Epithelial cell of esophagus (primary cell): ENCODE measurements around the gene ITGA4.
A peak's percentile ranks its signal among the peaks of the same experiment; 100 is the strongest.

Experiments
- DNase-seq: peaks from one replicate; pipeline ENCODE4 v3.0.0; 2010; ENCODE audit warnings: low read depth
- H3K4me3 ChIP-seq: 2 replicates; pipeline ENCODE4 v1.5.1; 2011; ENCODE audit warnings: mild to moderate bottlenecking, low read length, control low read depth
- CTCF ChIP-seq: IDR thresholded peaks from 2 replicates; pipeline ENCODE4 v1.5.1; 2011; ENCODE audit warnings: low read depth, mild to moderate bottlenecking, low read length, control low read depth, inconsistent platforms; ENCODE audit not compliant: insufficient read depth; ENCODE audit errors: missing control alignments

ITGA4 gene

DNA sequence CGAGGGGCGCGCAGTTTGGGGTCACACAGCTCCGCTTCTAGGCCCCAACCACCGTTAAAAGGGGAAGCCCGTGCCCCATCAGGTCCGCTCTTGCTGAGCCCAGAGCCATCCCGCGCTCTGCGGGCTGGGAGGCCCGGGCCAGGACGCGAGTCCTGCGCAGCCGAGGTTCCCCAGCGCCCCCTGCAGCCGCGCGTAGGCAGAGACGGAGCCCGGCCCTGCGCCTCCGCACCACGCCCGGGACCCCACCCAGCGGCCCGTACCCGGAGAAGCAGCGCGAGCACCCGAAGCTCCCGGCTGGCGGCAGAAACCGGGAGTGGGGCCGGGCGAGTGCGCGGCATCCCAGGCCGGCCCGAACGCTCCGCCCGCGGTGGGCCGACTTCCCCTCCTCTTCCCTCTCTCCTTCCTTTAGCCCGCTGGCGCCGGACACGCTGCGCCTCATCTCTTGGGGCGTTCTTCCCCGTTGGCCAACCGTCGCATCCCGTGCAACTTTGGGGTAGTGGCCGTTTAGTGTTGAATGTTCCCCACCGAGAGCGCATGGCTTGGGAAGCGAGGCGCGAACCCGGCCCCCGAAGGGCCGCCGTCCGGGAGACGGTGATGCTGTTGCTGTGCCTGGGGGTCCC lies at the start of gene ITGA4:
TSS of gene ITGA4 (plus strand) at position 266 of the 620 bp plus-strand sequence. CDS start at position 535, 269 bp downstream.
- H3K4me3 ChIP-seq: peak within 1 kb of the TSS; percentile 40
- TF ChIP-seq CTCF: peak; percentile 42
- peak; percentile 61 for DNase-seq

DNA sequence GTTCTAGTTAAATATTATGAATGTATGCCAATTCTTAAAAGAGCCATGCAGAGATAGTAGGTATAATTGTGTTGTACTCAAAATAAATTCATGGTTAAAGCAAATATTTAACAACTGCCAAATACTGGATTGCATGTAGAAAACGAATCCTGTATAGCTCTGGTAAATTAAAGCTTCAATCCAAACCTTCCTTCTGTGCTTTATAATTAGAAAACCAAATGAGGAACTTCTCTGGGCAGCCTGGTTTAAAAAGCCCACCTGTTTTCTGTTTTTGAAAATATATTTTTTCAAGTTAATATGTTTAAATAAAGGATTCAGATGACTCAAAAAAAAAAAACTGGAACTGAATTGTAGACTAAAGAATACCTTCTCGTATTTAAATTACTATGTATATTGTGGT lies 48.3 kb upstream of the ITGA4 start:
- no peak for TF ChIP-seq CTCF
- no peak overlapping the region for H3K4me3 ChIP-seq
- no peak for DNase-seq

DNA sequence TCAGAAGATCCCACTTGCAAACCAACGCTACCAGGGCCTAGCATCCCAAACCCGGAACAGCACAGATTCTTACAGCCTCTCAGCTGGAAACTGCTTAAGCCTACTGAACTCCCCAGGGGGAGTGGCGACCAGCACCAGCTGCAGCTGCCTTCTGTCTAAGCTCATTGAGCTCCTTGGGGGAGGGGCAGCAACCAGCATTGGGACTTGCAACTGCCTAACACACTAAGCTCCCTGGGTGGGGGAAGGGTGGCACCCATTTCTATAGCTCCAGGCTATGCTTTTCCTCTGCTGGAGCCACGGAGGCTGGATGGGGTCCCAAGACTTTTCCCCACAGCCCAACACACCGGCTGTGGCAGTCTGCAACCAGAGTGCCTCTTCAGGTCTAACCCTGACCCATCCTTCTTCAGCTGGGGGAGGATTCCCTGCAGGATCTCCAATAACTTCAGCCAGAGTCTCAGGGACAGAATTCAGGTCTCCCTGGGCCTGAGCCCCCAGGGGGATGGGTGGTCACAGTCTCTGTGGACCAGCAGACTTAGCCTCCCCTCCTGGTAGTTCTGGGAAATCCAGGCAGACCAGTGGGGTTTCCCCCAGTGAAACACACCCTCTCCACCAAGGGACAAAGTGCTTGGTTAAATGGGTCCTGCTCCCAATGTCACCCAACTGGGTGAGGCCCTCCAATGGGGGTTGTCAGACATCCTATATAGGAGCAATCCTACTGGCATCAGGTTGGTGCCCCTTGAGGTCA lies 45.9 kb upstream of the ITGA4 start:
- DNase-seq: no peak
- no peak for TF ChIP-seq CTCF
- H3K4me3 ChIP-seq: no peak overlapping the region

DNA sequence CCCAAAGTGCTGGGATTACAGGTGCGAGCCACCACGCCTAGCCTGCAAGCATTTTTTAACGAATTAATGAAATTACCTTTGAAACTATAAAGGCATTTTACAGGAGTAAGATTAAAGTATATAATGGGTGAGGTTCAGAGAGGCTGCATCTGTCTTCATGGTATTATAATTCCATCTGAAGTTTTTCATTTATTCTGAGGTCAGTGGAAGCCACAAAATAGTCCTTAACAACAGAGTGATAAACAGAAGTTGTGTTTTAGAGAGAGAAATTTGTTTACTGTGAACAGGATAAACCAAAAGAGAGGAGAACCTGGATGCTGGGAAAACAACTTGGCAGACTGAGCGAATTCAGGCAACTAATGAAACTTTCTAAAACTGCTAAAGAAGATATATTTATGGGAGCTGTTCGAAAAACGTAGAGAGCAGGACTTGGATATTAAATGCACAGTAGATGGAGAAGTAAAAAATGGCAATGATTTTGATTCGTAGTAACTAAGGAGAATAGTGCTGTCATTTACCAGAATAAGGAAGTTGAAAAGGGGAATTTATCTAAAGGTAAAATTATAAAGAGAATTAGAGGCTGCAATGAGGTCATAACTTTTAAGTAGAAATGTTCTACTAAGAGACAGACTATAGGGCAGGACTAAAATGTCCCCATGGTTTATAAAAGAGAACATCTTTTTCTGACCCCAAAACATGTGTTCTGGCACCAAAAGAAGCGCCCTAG lies 37.9 kb upstream of the ITGA4 start:
- TF ChIP-seq CTCF: no peak
- no peak for DNase-seq
- H3K4me3 ChIP-seq: no peak overlapping the region

- no peak for DNase-seq
Measured at GRCh38 chr2:181420259-181421130, 36.7 kb upstream of the ITGA4 start.

GRCh38 chr2:181421131-181421458 lies 36.1 kb upstream of the ITGA4 start:
- DNase-seq: no peak
- TF ChIP-seq CTCF: no peak
- no peak overlapping the region for H3K4me3 ChIP-seq

More at GRCh38 chr2:181420259-181421130, 36.7 kb upstream of the ITGA4 start:
- no peak for TF ChIP-seq CTCF
- H3K4me3 ChIP-seq: no peak overlapping the region
